Heart left ventricle (tissue), 16 donors: ENCODE data around the gene UFL1. TPM values are rescaled to one million over a fixed set of nuclear protein-coding genes. Genes with fewer than 3 reads are reported as not detected.

Experiments used
- ATAC-seq, 4 donors: fragments of 200-7000 bp; cut with Tn5 transposase; one replicate each; pipeline ENCODE4 v1.9.1; 2020 to 2022; ENCODE audit warnings: moderate library complexity in 4 of 4, mild to moderate bottlenecking in 3 of 4, moderate number of reproducible peaks in 1 of 4
- DNase-seq, 5 donors: peaks; one replicate each; pipeline ENCODE4 v3.0.0-alpha.2; 2020
- H3K27ac ChIP-seq, 12 donors: fragments of 200-600 bp; sonication (generic) in 4 of 12; one replicate each; pipeline versions ENCODE4 v1.5.0 to v1.8.0; 2016 to 2022; ENCODE audit warnings: mild to moderate bottlenecking in 2 of 12
- H3K27me3 ChIP-seq, 9 donors: fragments of 200-600 bp; sonication (generic) in 2 of 9; one replicate each; pipeline versions ENCODE4 v1.5.1 to v1.8.0; 2016 to 2022; ENCODE audit warnings: mild to moderate bottlenecking in 3 of 9
- H3K36me3 ChIP-seq, 9 donors: fragments of 200-600 bp; sonication (generic) in 2 of 9; one replicate each; pipeline versions ENCODE4 v1.5.0 to v1.8.0; 2018 to 2022; ENCODE audit warnings: mild to moderate bottlenecking in 2 of 9
- H3K4me1 ChIP-seq, 12 donors: fragments of 200-600 bp; sonication (generic) in 4 of 12; one replicate each; pipeline versions ENCODE4 v1.5.0 to v1.8.0; 2016 to 2022; ENCODE audit warnings: mild to moderate bottlenecking in 3 of 12
- H3K4me3 ChIP-seq, 12 donors: fragments of 200-600 bp; sonication (generic) in 4 of 12; one replicate each; pipeline versions ENCODE4 v1.5.0 to v1.8.0; 2017 to 2022; ENCODE audit warnings: mild to moderate bottlenecking in 9 of 12, moderate library complexity in 4 of 12
- H3K9me3 ChIP-seq, 12 donors: fragments of 200-600 bp; sonication (generic) in 4 of 12; one replicate each; pipeline versions ENCODE4 v1.5.0 to v1.8.0; 2016 to 2022; ENCODE audit warnings: mild to moderate bottlenecking in 1 of 12
- CTCF ChIP-seq, 12 donors: fragments of 200-600 bp; sonication (generic) in 4 of 12; IDR thresholded peaks; one replicate each; pipeline versions ENCODE4 v1.5.0 to v1.8.0; 2018 to 2022; ENCODE audit warnings: antibody characterized with exemption in 12 of 12, mild to moderate bottlenecking in 5 of 12
- POLR2A ChIP-seq, 2 donors: fragments of 450-650 bp; IDR thresholded peaks; one replicate each; pipeline ENCODE4 v1.6.1; 2017; ENCODE audit warnings: antibody characterized with exemption in 2 of 2, mild to moderate bottlenecking in 2 of 2, moderate library complexity in 2 of 2
- WGBS, 4 donors: extraction: QIAGEN DNeasy Blood & Tissue Kit in 2 of 4; methylation state at CpG; one replicate each; pipeline versions ENCODE4 v1.1.5 to v1.1.7; 2013 to 2018; 5-methylcytosine and 5-hydroxymethylcytosine counted together
- intact Hi-C, 10 donors: fragments of 100-400 bp; cut with DNase I; formaldehyde crosslinking; loops; one replicate each; pipeline versions ENCODE4 v1.11.1 to v1.14.2; 2022
- polyA plus RNA-seq, 2 donors: library from polyadenylated mRNA; stranded (reverse); fragments of 200-250 nt; gene quantifications; one replicate each; pipeline ENCODE4 v1.2.3, GENCODE V29; 2013
- total RNA-seq, 9 donors: library from RNA; depleted of rRNA in 2 of 9; stranded (reverse); fragments of >200 nt in 2 of 9; fragmentation: NEBNext Ultra II Directional in 3 of 9; extraction: Animal tissue kit (Norgen Biotek cat#: 25700) in 3 of 9; gene quantifications; one replicate each; pipeline versions ENCODE4 v1.1.0 to v1.2.4, GENCODE V29; 2016 to 2023
- donor health status: ischemic (EF 13 %, LVEDD 7.1; RV severe dilation, severe dysfunction).
- donor health status: healthy with polysubstance abuse.
- donor health status: DM: no; HTN: yes; CAD: no.
- donor health status: DM: no; HTN: no; CAD: no.
- donor health status: ischemic (EF 25% LVEDD 6.9; RV normal size, moderate dysfunction).
- donor health status: ischemic (EF 25% LVEDD 5.7; RV mildly dilated, moderate dysfunction).
- donor health status: healthy.
- donor health status: DM: yes; HTN: yes; CAD: no.
- donor health status: ischemic (EF 35%, LVEDD 5.7; RV mildly dilated, moderate dysfunction).
- donor health status: nonischemic (EF 11% LVEDD 7.7; RV severe dilation, severe dysfunction).
- donor health status: DM: yes; HTN: yes; CAD: no.
- donor health status: PGD.
- donor health status: ischemic (EF 29% LVEDD 5.4; RV normal size, mild dysfunction).
- donor health status: nonischemic (EF 23%, LVEDD 6.1; RV moderate dilation, normal function).

Gene UFL1
- total and polyA plus RNA-seq, 11 donors = 10.3 to 30.3 (median 22.3) TPM

GRCh38 chr6:96576221-96576620, 54.6 kb downstream of the UFL1 start:
- no peak overlapping the region for H3K4me3 ChIP-seq
- H3K36me3 ChIP-seq = no peaks in the 10 kb centered on the region
- intact Hi-C loops = no loop called here
- WGBS, 4 donors = 47 to 53% (median 49%) methylated on average over 4 of the region's 4 CpGs
- H3K27ac ChIP-seq = no peak overlapping the region
- no peak for TF ChIP-seq POLR2A (IDR thresholded peaks at IDR 0.05)
- no peak for TF ChIP-seq CTCF (IDR thresholded peaks at IDR 0.05)
- DNase-seq = no peak
- no peak for ATAC-seq
- H3K4me1 ChIP-seq = no peaks in the 10 kb centered on the region
- no peaks in the 10 kb centered on the region for H3K27me3 ChIP-seq
- H3K9me3 ChIP-seq = peaks cover 0 to 5% (median 0%) of the 10 kb centered on the region in 12 donors

GRCh38 chr6:96582021-96582420, 60.4 kb downstream of the UFL1 start:
- Histone ChIP-seq H3K4me3 (no peak overlapping the region), H3K27ac (peak overlapping the region in 2 of 12 donors; percentile 26 to 58), H3K36me3 (no peaks in the 10 kb centered on the region), H3K27me3 (no peaks in the 10 kb centered on the region), H3K4me1 (no peaks in the 10 kb centered on the region), H3K9me3 (no peaks in the 10 kb centered on the region)
- no peak for TF ChIP-seq CTCF (IDR thresholded peaks at IDR 0.05)
- TF ChIP-seq POLR2A (IDR thresholded peaks at IDR 0.05) = no peak
- intact Hi-C loops = no loop called here
- ATAC-seq (no peak), DNase-seq (no peak)
- WGBS, 4 donors = 81 to 83% (median 83%) methylated on average over 2 of the region's 2 CpGs

GRCh38 chr6:96582436-96582835, 60.8 kb downstream of the UFL1 start:
- Histone ChIP-seq H3K27ac (peak overlapping the region in 2 of 12 donors; percentile 26 to 58), H3K4me1 (no peaks in the 10 kb centered on the region), H3K9me3 (no peaks in the 10 kb centered on the region), H3K4me3 (no peak overlapping the region), H3K36me3 (no peaks in the 10 kb centered on the region), H3K27me3 (no peaks in the 10 kb centered on the region)
- ATAC-seq (peak in 1 of 4 donors; percentile 54), DNase-seq (no peak)
- intact Hi-C loops = no loop called here
- 63 to 76% (median 75%) methylated on average over 1 of the region's 1 CpG for WGBS, 4 donors
- TF ChIP-seq CTCF (IDR thresholded peaks at IDR 0.05) = no peak
- no peak for TF ChIP-seq POLR2A (IDR thresholded peaks at IDR 0.05)

DNA sequence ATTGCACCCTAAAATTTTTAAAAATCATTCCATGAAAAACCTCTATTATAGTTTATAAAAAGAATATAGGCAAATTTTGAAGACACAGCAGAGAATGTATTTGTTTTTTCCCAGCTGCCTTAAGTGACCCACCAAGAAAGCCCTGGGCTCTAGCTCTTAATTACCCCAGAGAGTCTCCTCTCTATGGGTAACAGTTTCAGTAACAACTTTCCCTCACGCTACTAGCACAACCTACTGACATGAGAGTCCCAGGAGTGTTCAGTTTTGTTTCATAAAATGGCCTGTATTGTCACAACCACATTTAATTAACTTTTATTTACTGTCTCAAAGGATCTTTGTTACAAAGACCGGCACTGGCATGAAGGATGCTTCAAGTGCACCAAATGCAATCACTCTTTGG, 82.8 kb downstream of the UFL1 start:
- ATAC-seq = no peak
- Histone ChIP-seq H3K4me1 (no peaks in the 10 kb centered on the region), H3K9me3 (no peaks in the 10 kb centered on the region), H3K36me3 (no peaks in the 10 kb centered on the region), H3K4me3 (no peak overlapping the region), H3K27me3 (peaks cover 0 to 1% (median 0%) of the 10 kb centered on the region in 9 donors), H3K27ac (peak overlapping the region in 1 of 12 donors; percentile 19)
- intact Hi-C loops = no loop called here
- DNase-seq = no peak
- 59 to 78% (median 72%) methylated on average over 2 of the region's 2 CpGs for WGBS, 4 donors
- TF ChIP-seq POLR2A (IDR thresholded peaks at IDR 0.05) (no peak), CTCF (IDR thresholded peaks at IDR 0.05) (no peak)

Other genes with a start within 250 kb of the UFL1 start
- 10 to 100 TPM in 1 of 9 donors, 1 to 10 TPM in 8; 2.0 to 17.9 (median 4.5) TPM for gene FHL5, start 41.3 kb downstream of the UFL1 start, total RNA-seq
- gene FHL5, start 41.3 kb downstream of the UFL1 start, polyA plus RNA-seq = 1 to 10 TPM; 1.5 to 2.2 TPM